IPS DF 6.9 (cell line): ENCODE data around the gene EIF2AK3.

Source experiments
- DNase-seq: peaks from one replicate; pipeline ENCODE4 v3.0.0-alpha.2; 2013; ENCODE audit warnings: low read depth, low spot score
- H3K27ac ChIP-seq: one replicate; pipeline ENCODE4 v1.5.1; 2013; ENCODE audit warnings: low read length, control low read depth
- H3K27me3 ChIP-seq: 2 replicates; pipeline ENCODE4 v1.6.1; 2013; ENCODE audit warnings: mild to moderate bottlenecking, low read length; ENCODE audit not compliant: control insufficient read depth, insufficient read depth
- H3K36me3 ChIP-seq: 2 replicates; pipeline ENCODE4 v1.6.1; 2013; ENCODE audit warnings: low read length; ENCODE audit not compliant: control insufficient read depth, insufficient read depth
- H3K4me1 ChIP-seq: 2 replicates; pipeline ENCODE4 v1.6.1; 2013; ENCODE audit warnings: low read length; ENCODE audit not compliant: control insufficient read depth, insufficient read depth
- H3K4me3 ChIP-seq: 2 replicates; pipeline ENCODE4 v1.5.1; 2013; ENCODE audit warnings: mild to moderate bottlenecking, low read length
- H3K9me3 ChIP-seq: 2 replicates; pipeline ENCODE4 v1.6.1; 2013; ENCODE audit warnings: low read length, inconsistent platforms; ENCODE audit not compliant: control insufficient read depth, insufficient read depth
- WGBS: extraction: QIAGEN DNeasy Blood & Tissue Kit; methylation state at CpG from one replicate; pipeline ENCODE4 v1.1.7; 2013; ENCODE audit warnings: mixed read lengths, missing lambda C conversion rate; ENCODE audit not compliant: insufficient read length, insufficient coverage; 5-methylcytosine and 5-hydroxymethylcytosine counted together

The EIF2AK3 gene

GRCh38 chr2:88620015-88620414 lies 7.2 kb downstream of the EIF2AK3 start:
- Histone ChIP-seq H3K4me3 (no peak overlapping the region), H3K4me1 (no peaks in the 10 kb centered on the region; the same call in 1 of the 2 replicates), H3K27ac (no peak overlapping the region), H3K9me3 (no peaks in the 10 kb centered on the region), H3K36me3 (no peaks in the 10 kb centered on the region), H3K27me3 (no peaks in the 10 kb centered on the region)
- DNase-seq: no peak
- no CpG with 5 or more reads among the region's 1 CpG for WGBS

- Histone ChIP-seq H3K27ac (no peak overlapping the region), H3K27me3 (no peaks in the 10 kb centered on the region), H3K4me3 (no peak overlapping the region), H3K4me1 (no peaks in the 10 kb centered on the region), H3K9me3 (no peaks in the 10 kb centered on the region), H3K36me3 (no peaks in the 10 kb centered on the region)
- no peak for DNase-seq
- no CpG with 5 or more reads among the region's 3 CpGs for WGBS
These were observed 11.4 kb downstream of the EIF2AK3 start for GRCh38 chr2:88615822-88616221.

- no peak overlapping the region for H3K4me3 ChIP-seq
- no peaks in the 10 kb centered on the region for H3K27me3 ChIP-seq
- 100% methylated on average over 2 of the region's 3 CpGs for WGBS
- no peaks in the 10 kb centered on the region for H3K4me1 ChIP-seq
- H3K9me3 ChIP-seq: no peaks in the 10 kb centered on the region
- H3K36me3 ChIP-seq: no peaks in the 10 kb centered on the region
- no peak overlapping the region for H3K27ac ChIP-seq
- no peak for DNase-seq
These were observed 12.6 kb downstream of the EIF2AK3 start for GRCh38 chr2:88614497-88615157.

- Histone ChIP-seq H3K36me3 (no peaks in the 10 kb centered on the region), H3K9me3 (no peaks in the 10 kb centered on the region), H3K4me3 (no peak overlapping the region), H3K27ac (no peak overlapping the region), H3K27me3 (no peaks in the 10 kb centered on the region), H3K4me1 (no peaks in the 10 kb centered on the region)
- WGBS: no CpG with 5 or more reads among the region's 4 CpGs
- DNase-seq: no peak
These were observed 13.3 kb downstream of the EIF2AK3 start for GRCh38 chr2:88613921-88614320.

- H3K36me3 ChIP-seq: no peaks in the 10 kb centered on the region
- H3K4me3 ChIP-seq: no peak overlapping the region
- no peaks in the 10 kb centered on the region for H3K9me3 ChIP-seq
- H3K27me3 ChIP-seq: no peaks in the 10 kb centered on the region
- no peaks in the 10 kb centered on the region for H3K4me1 ChIP-seq
- no CpG with 5 or more reads among the region's 3 CpGs for WGBS
- no peak overlapping the region for H3K27ac ChIP-seq
- no peak for DNase-seq
These were observed 19.1 kb downstream of the EIF2AK3 start for GRCh38 chr2:88608184-88608583.

GRCh38 chr2:88607416-88607815 lies 19.8 kb downstream of the EIF2AK3 start:
- Histone ChIP-seq H3K4me1 (no peaks in the 10 kb centered on the region), H3K27me3 (no peaks in the 10 kb centered on the region), H3K9me3 (no peaks in the 10 kb centered on the region), H3K4me3 (no peak overlapping the region), H3K27ac (no peak overlapping the region), H3K36me3 (no peaks in the 10 kb centered on the region)
- no CpG with 5 or more reads among the region's 2 CpGs for WGBS
- DNase-seq: no peak

- H3K36me3 ChIP-seq: no peaks in the 10 kb centered on the region
- WGBS: no CpG with 5 or more reads among the region's 3 CpGs
- H3K9me3 ChIP-seq: no peaks in the 10 kb centered on the region
- no peak for DNase-seq
- no peaks in the 10 kb centered on the region for H3K4me1 ChIP-seq
- H3K27ac ChIP-seq: no peak overlapping the region
- H3K4me3 ChIP-seq: no peak overlapping the region
- no peaks in the 10 kb centered on the region for H3K27me3 ChIP-seq
These were observed 20.8 kb downstream of the EIF2AK3 start for GRCh38 chr2:88606371-88607030.

GRCh38 chr2:88603146-88603545 lies 24.1 kb downstream of the EIF2AK3 start:
- 100% methylated on average over 2 of the region's 4 CpGs for WGBS
- no peak for DNase-seq
- no peaks in the 10 kb centered on the region for H3K27me3 ChIP-seq
- no peaks in the 10 kb centered on the region for H3K9me3 ChIP-seq
- H3K4me3 ChIP-seq: no peak overlapping the region
- peaks cover 1% of the 10 kb centered on the region; the same call in 1 of the 2 replicates for H3K4me1 ChIP-seq
- no peaks in the 10 kb centered on the region for H3K36me3 ChIP-seq
- no peak overlapping the region for H3K27ac ChIP-seq

GRCh38 chr2:88602022-88602421 lies 25.2 kb downstream of the EIF2AK3 start:
- DNase-seq: no peak
- Histone ChIP-seq H3K36me3 (no peaks in the 10 kb centered on the region), H3K27ac (no peak overlapping the region), H3K4me3 (no peak overlapping the region), H3K9me3 (no peaks in the 10 kb centered on the region), H3K4me1 (peaks cover 1% of the 10 kb centered on the region; the same call in 1 of the 2 replicates), H3K27me3 (no peaks in the 10 kb centered on the region)
- no CpG with 5 or more reads among the region's 4 CpGs for WGBS

GRCh38 chr2:88601286-88601685 lies 26.0 kb downstream of the EIF2AK3 start:
- H3K27me3 ChIP-seq: no peaks in the 10 kb centered on the region
- no peak overlapping the region for H3K27ac ChIP-seq
- DNase-seq: no peak
- H3K4me3 ChIP-seq: no peak overlapping the region
- H3K36me3 ChIP-seq: no peaks in the 10 kb centered on the region
- H3K9me3 ChIP-seq: no peaks in the 10 kb centered on the region
- peaks cover 1% of the 10 kb centered on the region; the same call in 1 of the 2 replicates for H3K4me1 ChIP-seq
- WGBS: no CpG with 5 or more reads among the region's 2 CpGs

- Histone ChIP-seq H3K27ac (no peak overlapping the region), H3K9me3 (no peaks in the 10 kb centered on the region), H3K27me3 (no peaks in the 10 kb centered on the region), H3K36me3 (no peaks in the 10 kb centered on the region), H3K4me1 (peaks cover 1% of the 10 kb centered on the region; the same call in 1 of the 2 replicates), H3K4me3 (no peak overlapping the region)
- no CpG with 5 or more reads among the region's 4 CpGs for WGBS
- peak; percentile 39 for DNase-seq
These were observed 27.2 kb downstream of the EIF2AK3 start for GRCh38 chr2:88600038-88600465.
